PC-3 (cell line): ENCODE data around the gene HADHB.

Experiments
- EZH2 ChIP-seq: fragments of 300-600 bp; sonication (generic); IDR thresholded peaks from one replicate; pipeline ENCODE4 v1.6.1; 2017; ENCODE audit warnings: antibody characterized with exemption, mild to moderate bottlenecking, low read length; ENCODE audit not compliant: unreplicated experiment
- EZH2phosphoT487 ChIP-seq: fragments of 300-600 bp; sonication (generic); IDR thresholded peaks from 2 replicates; pipeline ENCODE4 v1.6.1; 2018; ENCODE audit warnings: mild to moderate bottlenecking, antibody characterized with exemption, low read length, borderline replicate concordance
- TF ChIP-seq, protein P1 (sequence below): fragments of 300-600 bp; sonication (generic); conservative IDR thresholded peaks from 2 replicates; pipeline ENCODE4 v1.5.1; 2017; ENCODE audit warnings: antibody characterized with exemption, low read depth, mild to moderate bottlenecking, low read length

DNA sequence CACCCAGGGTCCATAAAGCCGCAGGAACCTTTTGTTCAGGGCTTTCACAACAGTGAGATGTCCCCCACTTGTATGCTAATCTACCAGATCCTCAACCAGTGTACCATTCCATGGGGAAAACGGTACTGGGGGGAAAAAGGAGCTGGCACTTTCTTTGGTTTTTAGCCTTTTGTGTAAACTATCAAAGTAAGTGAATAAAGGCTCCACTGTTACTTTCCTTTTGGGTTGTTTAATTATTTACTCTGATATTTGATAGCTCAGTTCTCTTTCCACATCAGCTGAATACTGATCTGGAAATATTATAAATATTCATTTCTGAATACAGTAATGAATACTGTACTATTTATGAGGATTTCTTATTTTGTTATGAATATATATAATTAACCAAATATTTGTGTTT, 20.6 kb upstream of the HADHB start:
- TF ChIP-seq, protein P1, sequence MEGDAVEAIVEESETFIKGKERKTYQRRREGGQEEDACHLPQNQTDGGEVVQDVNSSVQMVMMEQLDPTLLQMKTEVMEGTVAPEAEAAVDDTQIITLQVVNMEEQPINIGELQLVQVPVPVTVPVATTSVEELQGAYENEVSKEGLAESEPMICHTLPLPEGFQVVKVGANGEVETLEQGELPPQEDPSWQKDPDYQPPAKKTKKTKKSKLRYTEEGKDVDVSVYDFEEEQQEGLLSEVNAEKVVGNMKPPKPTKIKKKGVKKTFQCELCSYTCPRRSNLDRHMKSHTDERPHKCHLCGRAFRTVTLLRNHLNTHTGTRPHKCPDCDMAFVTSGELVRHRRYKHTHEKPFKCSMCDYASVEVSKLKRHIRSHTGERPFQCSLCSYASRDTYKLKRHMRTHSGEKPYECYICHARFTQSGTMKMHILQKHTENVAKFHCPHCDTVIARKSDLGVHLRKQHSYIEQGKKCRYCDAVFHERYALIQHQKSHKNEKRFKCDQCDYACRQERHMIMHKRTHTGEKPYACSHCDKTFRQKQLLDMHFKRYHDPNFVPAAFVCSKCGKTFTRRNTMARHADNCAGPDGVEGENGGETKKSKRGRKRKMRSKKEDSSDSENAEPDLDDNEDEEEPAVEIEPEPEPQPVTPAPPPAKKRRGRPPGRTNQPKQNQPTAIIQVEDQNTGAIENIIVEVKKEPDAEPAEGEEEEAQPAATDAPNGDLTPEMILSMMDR, result no peak
- no peak for TF ChIP-seq EZH2phosphoT487
- TF ChIP-seq EZH2, result no peak
